K562 (cell line): ENCODE measurements around the gene MRPL40. TPM values are rescaled to one million over a fixed set of nuclear protein-coding genes. Genes with fewer than 3 reads are reported as not detected.
A peak's percentile ranks its signal among the peaks of the same experiment; 100 is the strongest.

Source experiments
- BCOR ChIP-seq: fragments of 450-650 bp; IDR thresholded peaks from 2 replicates; pipeline ENCODE4 v1.6.1; 2016
- BDP1 ChIP-seq: IDR thresholded peaks from 3 replicates; pipeline ENCODE4 v1.6.1; 2011; ENCODE audit not compliant: insufficient read length, insufficient read depth
- CBFA2T2 ChIP-seq: fragments of 450-650 bp; conservative IDR thresholded peaks from 2 replicates; pipeline ENCODE4 v1.6.1; 2017; ENCODE audit warnings: mild to moderate bottlenecking
- GABPA ChIP-seq: fragments of 200-800 bp; sonication (Bioruptor generic); conservative IDR thresholded peaks from 2 replicates; pipeline ENCODE4 v1.6.1; 2016; ENCODE audit warnings: low read depth, missing genetic modification characterization, missing compliant biosample characterization
- ILF3 ChIP-seq: fragments of 450-650 bp; IDR thresholded peaks from 2 replicates; pipeline ENCODE4 v1.6.1; 2018; ENCODE audit warnings: antibody characterized with exemption, mild to moderate bottlenecking, moderate library complexity, borderline replicate concordance
- MAX ChIP-seq: sonication (generic); formaldehyde crosslinking; IDR thresholded peaks from 2 replicates; pipeline ENCODE4 v1.9.0; 2022; ENCODE audit warnings: mild to moderate bottlenecking, missing genetic modification reagents
- MLX ChIP-seq, 2 experiments: fragments of 450-650 bp in 1 of 2; sonication (generic) in 1 of 2; formaldehyde crosslinking; conservative IDR thresholded peaks; 2 replicates each; pipeline versions ENCODE4 v1.4.0 to v1.8.1; 2020 to 2022; ENCODE audit warnings: mild to moderate bottlenecking in 1 of 2, missing genetic modification reagents in 1 of 2
- MNT ChIP-seq, 2 experiments: fragments of 450-650 bp; conservative IDR thresholded peaks; 2 replicates each; pipeline ENCODE4 v1.6.1; 2017; ENCODE audit warnings: mild to moderate bottlenecking in 2 of 2, moderate library complexity in 2 of 2
- MXD1 ChIP-seq: fragments of 250-450 bp; sonication (Bioruptor Pico); IDR thresholded peaks from 2 replicates; pipeline ENCODE4 v1.8.0; 2021; ENCODE audit warnings: borderline replicate concordance, mild to moderate bottlenecking, moderate library complexity; ENCODE audit not compliant: poor library complexity, severe bottlenecking
- NR2C2 ChIP-seq, 2 experiments: fragments of 200-800 bp in 1 of 2; sonication (Bioruptor generic) in 1 of 2; sonication (generic) in 1 of 2; formaldehyde crosslinking in 1 of 2; IDR thresholded peaks; 2 replicates each; pipeline versions ENCODE4 v1.6.1 to v1.8.0; 2016 to 2022; ENCODE audit warnings: mild to moderate bottlenecking in 1 of 2, missing compliant biosample characterization in 1 of 2, missing genetic modification characterization in 1 of 2, missing genetic modification reagents in 1 of 2
- PATZ1 ChIP-seq: fragments of 250-450 bp; sonication (Bioruptor Pico); IDR thresholded peaks from 2 replicates; pipeline ENCODE4 v1.5.0; 2020; ENCODE audit warnings: mild to moderate bottlenecking, borderline replicate concordance
- PCBP1 ChIP-seq: fragments of 200-400 bp; formaldehyde crosslinking; IDR thresholded peaks from 2 replicates; pipeline ENCODE4 v1.6.1; 2018; ENCODE audit warnings: mild to moderate bottlenecking, low read depth, low read length; ENCODE audit not compliant: poor library complexity, severe bottlenecking
- PHTF2 ChIP-seq: fragments of 250-450 bp; sonication (Bioruptor Pico); IDR thresholded peaks from 2 replicates; pipeline ENCODE4 v1.5.0; 2021; ENCODE audit warnings: mild to moderate bottlenecking
- RAD51 ChIP-seq: fragments of 450-650 bp; IDR thresholded peaks from 2 replicates; pipeline ENCODE4 v1.7.1; 2016; ENCODE audit warnings: low read depth, mild to moderate bottlenecking, borderline replicate concordance
- SAFB2 ChIP-seq: fragments of 200-400 bp; formaldehyde crosslinking; IDR thresholded peaks from 2 replicates; pipeline ENCODE4 v1.6.1; 2018; ENCODE audit warnings: borderline replicate concordance, low read length, low read depth, moderate library complexity; ENCODE audit not compliant: severe bottlenecking
- SIN3B ChIP-seq: fragments of 450-650 bp; IDR thresholded peaks from 2 replicates; pipeline ENCODE4 v1.6.1; 2017; ENCODE audit warnings: low read depth, mild to moderate bottlenecking, moderate library complexity
- SMAD4 ChIP-seq: fragments of 250-450 bp; sonication (Bioruptor Pico); conservative IDR thresholded peaks from 2 replicates; pipeline ENCODE4 v1.8.0; 2021; ENCODE audit warnings: inconsistent platforms, mild to moderate bottlenecking, moderate library complexity
- SREBF2 ChIP-seq: sonication (generic); formaldehyde crosslinking; IDR thresholded peaks from 2 replicates; pipeline ENCODE4 v1.4.0; 2020; ENCODE audit warnings: mild to moderate bottlenecking, missing genetic modification reagents
- U2AF2 ChIP-seq: fragments of 200-400 bp; formaldehyde crosslinking; optimal IDR thresholded peaks from 2 replicates; pipeline ENCODE3; 2017; ENCODE audit warnings: low read depth, mild to moderate bottlenecking, low read length
- XRCC5 ChIP-seq: fragments of 200-400 bp; formaldehyde crosslinking; IDR thresholded peaks from 2 replicates; pipeline ENCODE4 v1.6.1; 2017; ENCODE audit warnings: low read depth, mild to moderate bottlenecking, low read length
- ZBTB8A ChIP-seq: fragments of 450-650 bp; IDR thresholded peaks from 2 replicates; pipeline ENCODE4 v1.6.1; 2018; ENCODE audit warnings: mild to moderate bottlenecking, moderate library complexity; ENCODE audit not compliant: partially characterized antibody
- ZKSCAN3 ChIP-seq: fragments of 250-450 bp; sonication (Bioruptor Pico); IDR thresholded peaks from 2 replicates; pipeline ENCODE4 v1.4.0; 2020
- ZNF766 ChIP-seq: fragments of 200-800 bp; sonication (Bioruptor generic); conservative IDR thresholded peaks from 2 replicates; pipeline ENCODE4 v1.6.1; 2016; ENCODE audit warnings: missing genetic modification characterization, missing compliant biosample characterization
- polyA plus RNA-seq, 8 experiments: library from polyadenylated mRNA; depleted of rRNA in 4 of 8; stranded (reverse) in 5 of 8; unstranded in 3 of 8; fragments of >200 nt; fragmentation: Nextera tagmentation in 2 of 8; fragmentation: Illumina TruSeq in 1 of 8; extraction: Ambion mirVana in 2 of 8; extraction: Trizol in 1 of 8; gene quantifications; 2 replicates each; pipeline versions ENCODE4 v1.2.1 to v1.2.3, GENCODE V29; 2011 to 2014; ENCODE audit warnings: inconsistent platforms in 1 of 8, missing spikeins in 1 of 8
- total RNA-seq, 7 experiments: library from RNA; depleted of rRNA in 6 of 7; stranded (reverse); fragments of >200 nt in 6 of 7; fragmentation: Illumina TruSeq in 2 of 7; extraction: Trizol in 2 of 7; gene quantifications; 2 replicates each; pipeline versions ENCODE4 v1.2.1 to v1.2.3, GENCODE V29; 2011 to 2021; ENCODE audit warnings: low replicate concordance in 1 of 7

Gene MRPL40
- total and polyA plus RNA-seq, 9 of the 15 experiments (the other 6 are each of a cell fraction or from before 2014, with no cell fraction given): 132 to 652 (median 208) TPM

- TF ChIP-seq PATZ1 (CRISPR knock-in tag) (no peak), SMAD4 (peak; percentile 99), MNT (conservative IDR thresholded peaks at IDR 0.05) (no peak), PHTF2 (CRISPR knock-in tag) (peak; percentile 92), RAD51 (no peak), MAX (CRISPR knock-in tag) (no peak), SAFB2 (peak; percentile 98), ZNF766 (no peak), MXD1 (peak; percentile 96), BDP1 (no peak), XRCC5 (no peak), ILF3 (no peak), GABPA (no peak), CBFA2T2 (no peak), ZKSCAN3 (no peak), BCOR (no peak), NR2C2 (CRISPR knock-in tag; IDR thresholded peaks at IDR 0.05) (no peak), NR2C2 (tag; IDR thresholded peaks at IDR 0.05) (no peak), SREBF2 (no peak), PCBP1 (no peak), MLX (CRISPR knock-in tag; conservative IDR thresholded peaks at IDR 0.05) (peak; percentile 92 to 95), ZBTB8A (no peak), U2AF2 (no peak), SIN3B (no peak)
These were observed at the start of gene MRPL40 (continued) for GRCh38 chr22:19432133-19432851.
